HG03469 (cell line): ENCODE data around the gene FKRP.

Source experiments
- ATAC-seq: cut with Tn5 transposase; IDR thresholded peaks from one replicate; pipeline ENCODE4 v1.9.1; 2021; ENCODE audit warnings: mild to moderate bottlenecking, moderate library complexity, moderate number of reproducible peaks; ENCODE audit not compliant: unreplicated experiment

FKRP gene

DNA sequence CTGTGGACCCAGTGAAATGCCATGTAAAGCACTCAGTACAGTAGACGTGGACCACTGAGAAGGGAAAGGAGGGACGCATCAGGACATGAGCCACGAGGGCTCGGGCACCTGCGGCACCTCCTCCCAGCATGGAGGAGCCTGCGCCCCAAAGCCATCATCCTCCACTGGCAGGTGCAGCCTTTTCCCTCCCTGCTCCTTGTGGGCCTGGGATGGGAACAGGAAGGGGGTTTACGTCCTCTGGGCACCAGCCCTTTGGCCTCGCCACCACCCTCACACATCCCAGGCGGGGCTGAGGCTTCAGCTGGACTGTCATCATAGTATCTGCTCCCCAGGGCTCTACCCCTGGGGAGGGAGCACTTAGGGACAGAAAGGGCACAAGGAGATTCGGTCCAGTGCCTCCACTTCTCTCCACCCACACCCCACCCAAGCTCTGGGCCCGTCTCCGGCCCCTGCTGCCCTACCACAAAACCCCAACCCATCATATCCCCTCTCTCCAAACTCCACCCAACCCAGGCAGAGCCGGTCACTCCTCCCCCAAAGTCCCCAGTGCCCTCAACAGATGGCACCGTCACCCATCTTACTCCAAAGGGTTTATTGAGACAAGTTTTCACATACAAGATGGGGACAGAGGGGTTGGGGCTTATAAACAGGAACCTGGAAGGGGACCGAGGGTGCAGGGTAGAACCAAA, 26.8 kb upstream of the FKRP start:
- ATAC-seq = no peak

DNA sequence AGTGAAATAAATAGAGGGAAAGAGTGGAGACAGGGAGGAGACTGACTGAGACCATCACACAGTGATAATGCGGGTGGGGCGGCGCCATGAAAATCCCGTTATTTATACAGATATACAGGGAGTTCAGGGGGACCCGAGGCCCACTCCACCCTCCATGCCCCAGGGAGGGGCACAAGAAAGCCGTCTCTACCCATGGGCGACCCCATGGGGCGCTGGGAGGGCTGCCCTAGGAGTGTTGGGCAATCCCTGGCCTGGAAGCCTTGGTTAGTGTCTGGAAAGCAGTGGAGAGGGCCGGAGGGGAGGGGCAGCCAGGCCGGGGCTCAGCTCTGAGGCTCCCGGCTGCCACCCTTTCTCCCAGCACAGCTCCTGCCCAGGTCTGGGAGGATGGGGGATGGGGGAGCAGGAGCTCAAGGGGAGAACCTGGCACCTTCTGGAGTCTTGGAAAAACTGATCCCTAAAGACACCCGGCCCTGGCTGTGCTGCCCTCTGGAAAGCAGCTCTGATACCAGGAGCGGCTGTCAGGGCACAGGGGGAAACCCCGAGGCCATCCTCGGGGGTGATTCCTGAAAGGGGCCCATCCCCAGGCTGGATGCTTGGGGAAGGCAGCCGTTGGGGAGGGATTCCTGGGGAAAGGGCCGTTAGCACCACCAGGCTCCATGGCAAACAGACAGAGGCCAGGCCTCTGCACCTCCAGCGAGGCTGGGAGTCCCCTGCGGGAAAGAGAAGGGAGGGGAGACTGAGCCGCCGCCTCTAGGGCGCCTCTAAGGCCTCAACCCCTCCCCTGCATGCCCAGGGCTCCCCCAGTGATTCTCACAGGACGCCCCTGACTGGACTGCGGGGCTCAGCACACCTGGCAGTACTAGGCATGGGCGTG, 26.0 kb upstream of the FKRP start:
- no peak for ATAC-seq

DNA sequence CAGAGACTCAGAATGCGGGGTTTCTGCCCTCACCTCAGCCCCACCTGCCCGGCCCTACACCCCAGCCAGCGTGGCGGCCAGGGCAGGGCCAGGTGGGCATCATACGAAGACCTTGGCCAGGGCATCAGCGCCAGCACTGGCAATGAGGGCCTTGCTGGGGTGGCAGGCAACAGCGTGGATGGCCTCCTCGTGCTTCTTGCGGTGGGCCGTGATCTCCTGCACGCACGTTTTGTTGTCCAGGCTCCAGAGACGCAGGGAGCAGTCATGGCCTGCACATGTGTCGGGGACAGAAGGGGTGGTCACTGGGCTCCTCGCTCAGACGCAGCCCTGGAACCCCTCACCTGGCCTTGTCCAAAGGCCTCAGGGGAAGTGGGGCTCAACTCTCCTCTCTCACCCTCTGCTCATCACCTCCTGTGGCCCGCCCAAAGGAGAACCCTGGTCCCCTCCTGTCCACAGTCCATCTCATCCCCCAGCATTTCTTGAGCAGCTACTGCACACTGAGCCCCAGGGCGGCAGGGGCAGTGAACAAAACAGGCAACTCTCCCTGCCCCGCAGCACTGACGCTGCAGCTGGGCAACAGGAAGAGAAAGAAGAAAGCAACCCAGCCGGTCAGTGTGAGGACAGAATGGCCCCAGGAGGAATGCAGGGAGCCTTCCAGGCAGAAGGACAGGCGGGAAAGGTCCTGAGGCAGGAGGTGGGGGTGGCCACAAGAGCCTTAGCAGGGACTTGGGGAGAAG, 25.2 kb upstream of the FKRP start:
- ATAC-seq = no peak

DNA sequence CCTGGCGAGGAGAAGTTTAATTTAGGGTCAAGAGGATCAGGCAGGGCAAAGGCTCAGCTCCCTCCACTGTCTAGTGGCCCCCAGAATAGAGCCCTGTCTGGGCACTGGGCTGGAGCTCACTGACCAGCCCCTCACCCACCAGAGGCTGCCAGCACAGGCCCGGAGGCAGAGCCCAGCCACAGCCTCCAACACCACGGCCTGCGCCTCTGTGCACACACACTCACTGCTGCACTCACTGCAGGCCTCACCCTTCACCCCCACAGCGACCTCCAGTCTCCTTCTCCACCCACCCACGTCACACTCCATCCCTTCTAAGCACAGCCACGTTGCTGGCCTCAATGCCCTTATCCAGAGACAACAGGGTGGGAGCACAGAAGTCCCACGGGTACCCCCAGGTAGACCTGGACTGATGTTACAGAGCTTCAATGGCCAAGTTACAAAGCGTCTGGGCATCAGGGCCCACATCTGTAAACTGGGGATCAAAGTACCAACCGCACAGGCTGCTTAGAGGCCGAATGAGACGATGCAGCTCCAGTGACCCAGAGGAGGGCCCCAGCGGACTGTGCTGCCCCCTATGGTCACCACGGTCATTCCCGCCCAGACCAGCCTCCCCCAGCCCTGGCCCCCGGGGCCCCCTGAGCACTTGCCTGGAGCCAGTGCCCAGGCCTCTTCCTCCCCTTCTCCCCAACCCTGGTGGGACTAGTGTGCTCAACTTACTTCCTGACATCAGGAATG, 24.4 kb upstream of the FKRP start:
- no peak for ATAC-seq

DNA sequence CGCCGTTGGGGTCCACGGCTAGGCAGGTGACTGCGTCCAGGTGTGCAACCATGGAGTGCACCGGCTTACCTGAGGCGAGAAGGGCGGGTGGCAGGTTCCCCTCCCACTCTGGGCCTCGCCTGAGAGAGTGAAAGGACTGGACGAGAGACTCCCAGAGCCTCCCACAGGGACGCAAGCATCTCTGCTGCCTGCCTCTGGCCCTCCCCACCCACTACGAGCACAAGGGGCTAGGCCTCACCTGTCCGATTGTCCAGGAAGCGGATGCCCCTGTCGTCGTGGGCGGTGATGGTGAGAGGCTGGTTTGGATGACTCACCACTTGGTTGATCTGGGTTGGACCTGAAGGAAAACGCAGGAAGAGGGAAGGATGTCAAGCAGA, 23.9 kb upstream of the FKRP start:
- ATAC-seq = no peak

DNA sequence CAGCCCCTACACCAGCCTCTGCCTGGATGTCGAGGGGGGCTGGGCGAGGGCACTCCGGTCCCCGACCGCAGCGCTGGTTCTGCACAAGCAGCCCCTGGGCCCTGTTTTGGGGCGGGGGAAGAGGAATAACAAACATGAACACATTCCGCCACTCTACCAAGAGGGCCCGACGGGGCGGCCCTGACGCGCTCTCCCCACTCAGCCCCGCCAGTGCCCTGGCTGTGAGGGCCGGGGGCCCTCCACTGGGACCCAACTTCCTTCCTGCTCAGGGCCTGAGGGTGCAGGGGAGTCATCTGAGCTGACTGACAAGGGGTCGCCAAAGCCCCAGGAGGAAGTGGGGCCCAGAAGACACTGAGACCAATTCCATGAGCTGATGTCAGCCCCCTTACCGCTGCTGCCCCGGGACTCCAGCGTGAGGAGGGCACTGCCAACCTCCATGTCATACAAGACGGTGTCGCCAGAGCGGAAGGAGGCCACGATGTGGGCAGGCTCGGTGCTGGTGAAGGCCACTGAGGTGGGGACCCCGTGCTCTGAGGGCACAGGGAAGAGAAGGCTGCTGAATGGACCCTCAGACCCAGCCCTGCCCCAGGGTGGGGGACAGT, 23.3 kb upstream of the FKRP start:
- ATAC-seq = no peak

DNA sequence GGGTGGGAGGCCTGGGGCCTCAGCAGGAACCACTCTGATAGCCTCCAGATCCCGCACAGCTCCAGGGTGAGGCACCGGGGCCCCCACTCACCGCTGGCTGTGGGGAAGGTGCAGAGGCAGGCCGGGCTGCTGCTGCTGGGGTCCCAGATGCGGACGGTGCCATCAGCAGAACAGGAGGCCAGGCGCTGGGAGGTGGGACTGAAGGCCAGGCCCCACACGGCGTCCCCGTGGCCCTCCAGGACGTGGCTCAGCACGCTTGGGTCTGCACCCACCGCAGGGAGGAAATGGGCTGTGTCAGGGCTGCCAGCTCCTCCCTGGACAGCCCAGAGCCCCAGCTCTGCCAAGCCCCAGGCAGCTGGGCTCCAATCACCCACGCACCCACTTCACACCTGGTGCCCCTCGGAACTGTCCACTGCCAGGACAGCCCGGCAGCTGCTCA, 22.8 kb upstream of the FKRP start:
- no peak for ATAC-seq

DNA sequence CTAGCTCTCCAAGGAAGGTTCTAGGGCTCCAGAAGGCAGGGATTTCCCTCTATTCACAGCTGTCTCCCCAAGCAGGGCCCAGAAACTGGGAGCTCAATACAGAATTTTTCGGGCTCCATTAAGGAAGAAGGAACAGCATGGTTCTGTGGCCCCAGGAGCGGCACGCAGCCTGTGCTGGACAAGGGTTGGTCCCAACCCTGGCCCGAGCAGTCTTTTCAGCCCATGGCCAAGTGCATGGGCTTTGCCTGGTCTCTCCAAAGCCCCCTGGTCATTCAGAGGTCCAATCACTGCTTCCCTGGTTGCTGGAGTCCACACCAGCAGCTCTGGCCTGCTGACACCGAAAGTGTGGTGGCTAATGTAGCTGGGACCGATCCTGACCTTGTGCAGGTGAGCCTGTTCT, 22.4 kb upstream of the FKRP start:
- no peak for ATAC-seq

DNA sequence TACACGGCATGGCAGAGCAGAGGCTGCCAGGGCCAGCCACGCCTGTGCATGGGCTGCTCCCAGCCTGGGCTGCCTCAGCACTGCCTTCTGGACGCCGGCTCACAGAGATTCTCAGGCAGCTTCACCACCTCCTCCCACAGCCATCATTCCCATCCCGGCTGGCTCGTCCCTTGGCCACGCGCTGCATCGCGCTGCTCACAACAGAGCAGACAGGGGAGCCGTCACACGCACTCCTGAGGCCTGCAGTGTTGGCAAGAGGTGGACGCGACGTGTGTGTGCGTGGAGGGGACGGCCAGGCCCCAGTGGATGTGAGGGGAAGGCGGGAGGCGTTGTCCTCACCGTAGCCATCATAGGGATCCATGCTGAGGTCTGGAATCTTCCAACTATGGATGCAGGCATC, 21.4 kb upstream of the FKRP start:
- no peak for ATAC-seq

DNA sequence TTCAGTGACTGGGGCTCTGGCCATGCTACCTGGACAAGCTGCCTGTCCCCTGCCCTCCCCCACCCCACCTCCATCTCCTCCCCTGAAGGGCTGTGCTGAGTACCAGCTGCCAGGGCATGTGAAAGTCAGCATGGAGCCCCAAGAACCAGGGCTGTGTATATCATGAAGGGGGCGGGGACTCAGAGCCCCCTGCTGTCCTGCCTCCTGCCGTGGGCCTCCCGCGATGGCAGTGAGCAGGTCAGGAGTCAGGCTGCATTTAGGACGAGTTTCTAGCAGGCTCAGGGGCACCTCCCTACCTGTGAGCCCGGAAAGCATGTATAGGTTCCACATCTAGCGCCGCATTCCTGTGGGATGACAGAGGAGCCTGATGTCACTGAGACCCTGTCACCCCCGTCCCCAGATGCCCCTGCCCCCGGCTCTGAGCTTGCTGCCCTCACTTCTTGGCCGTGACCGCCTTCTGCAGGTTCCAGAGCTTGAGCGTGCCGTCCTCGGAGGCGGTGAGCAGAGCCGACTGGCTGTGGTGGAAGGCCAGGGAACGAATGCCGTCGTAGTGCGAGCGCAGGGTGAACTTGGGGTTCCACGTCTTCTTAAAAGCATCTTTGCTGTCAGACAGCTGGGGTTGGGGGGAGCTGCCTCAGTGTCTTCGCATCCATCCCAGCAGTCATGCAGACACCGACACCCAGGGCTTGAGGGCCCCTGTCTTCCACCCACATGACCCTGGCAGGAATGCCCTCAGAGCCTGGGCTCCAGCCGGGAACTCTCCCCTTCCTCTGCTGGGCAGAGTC, 20.6 kb upstream of the FKRP start:
- ATAC-seq = no peak

DNA sequence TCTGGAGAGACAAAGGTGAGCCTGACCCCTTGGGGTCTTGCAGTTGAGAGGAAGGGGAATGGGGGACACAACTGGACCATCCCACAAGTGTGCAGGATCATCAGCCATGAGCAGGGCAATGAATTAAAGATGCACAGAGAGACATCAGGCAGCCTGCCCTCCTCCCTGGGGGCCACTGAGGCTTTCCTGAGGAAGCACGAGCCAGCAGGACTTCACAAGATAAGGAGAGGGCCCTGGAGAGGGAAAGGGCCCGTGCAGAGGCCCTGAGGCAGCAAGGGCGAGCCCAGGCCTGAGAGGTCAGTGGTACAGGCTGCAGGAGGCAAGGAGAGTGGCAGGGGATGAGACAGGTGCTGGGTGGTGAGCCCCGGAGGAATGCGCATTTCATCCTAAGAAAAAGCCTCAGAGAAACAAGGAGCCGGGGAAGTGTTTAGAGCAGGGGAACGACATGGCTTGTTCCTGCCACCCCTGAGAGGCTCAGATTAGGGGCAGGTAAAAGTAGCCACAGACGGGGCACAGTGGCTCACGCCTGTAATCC, 19.9 kb upstream of the FKRP start:
- no peak for ATAC-seq

DNA sequence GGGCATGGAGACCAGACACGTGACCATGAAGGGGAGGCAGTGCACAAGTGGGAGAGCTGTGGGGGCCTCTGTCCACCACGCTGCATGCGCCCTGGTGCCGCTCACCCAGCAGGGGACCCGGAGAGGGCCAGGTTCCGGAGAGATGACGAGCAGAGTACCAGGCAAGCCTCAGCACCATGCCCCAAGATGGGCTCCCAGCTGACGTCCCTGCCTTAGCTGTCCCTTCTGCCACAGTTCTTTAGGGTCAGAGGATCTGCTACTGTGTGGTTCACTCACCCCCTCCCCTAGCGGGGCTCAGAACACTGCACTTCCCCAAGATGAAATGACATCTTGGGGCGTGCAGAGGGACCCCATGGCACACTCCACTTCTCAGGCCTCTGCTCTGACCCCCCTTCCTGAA, 19.3 kb upstream of the FKRP start:
- no peak for ATAC-seq

DNA sequence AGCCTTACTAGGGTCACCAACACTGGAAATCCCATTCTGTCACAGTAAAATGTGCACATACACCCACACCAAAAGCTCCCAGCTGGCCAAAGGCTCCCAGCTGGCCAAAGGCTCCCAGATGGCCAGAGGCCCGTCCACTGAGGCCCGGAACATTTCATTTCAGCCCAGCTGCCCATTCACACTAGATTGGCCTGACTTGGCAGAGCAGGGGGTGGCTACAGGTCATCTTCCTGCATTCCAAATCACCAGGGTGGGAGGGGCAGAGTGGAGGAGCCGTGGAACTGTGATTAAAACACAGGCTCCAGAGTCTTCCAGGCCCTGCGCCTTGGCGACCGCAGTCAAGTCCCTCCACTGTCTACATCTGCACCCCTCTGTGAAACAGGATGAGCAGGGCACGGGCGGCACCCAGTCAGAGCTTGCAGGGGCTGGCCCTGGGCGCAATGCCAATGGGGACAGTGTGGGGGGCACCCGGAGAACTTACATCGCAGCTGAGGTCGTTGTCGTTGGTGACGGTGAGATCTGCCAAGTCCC, 18.8 kb upstream of the FKRP start:
- ATAC-seq = no peak

DNA sequence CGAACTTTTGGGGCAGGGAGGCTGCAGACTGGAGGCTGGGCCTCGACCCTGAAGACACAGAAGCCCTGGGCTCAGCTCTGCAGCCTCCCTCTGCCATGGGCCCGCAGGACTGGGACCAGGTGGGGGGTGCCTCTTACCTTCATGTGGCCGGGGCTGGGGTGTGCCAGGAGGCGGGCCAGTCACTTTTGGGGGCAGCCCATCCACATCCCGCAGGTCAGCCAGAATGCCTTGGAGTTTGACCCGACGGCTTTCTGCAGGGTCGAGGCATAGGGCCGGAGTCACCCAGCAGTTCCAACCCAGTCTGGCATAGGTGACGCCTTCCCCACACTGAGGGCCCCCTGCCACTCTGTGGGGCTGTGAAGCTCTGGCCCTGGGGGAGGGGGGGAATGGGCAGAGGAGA, 18.1 kb upstream of the FKRP start:
- ATAC-seq = no peak

DNA sequence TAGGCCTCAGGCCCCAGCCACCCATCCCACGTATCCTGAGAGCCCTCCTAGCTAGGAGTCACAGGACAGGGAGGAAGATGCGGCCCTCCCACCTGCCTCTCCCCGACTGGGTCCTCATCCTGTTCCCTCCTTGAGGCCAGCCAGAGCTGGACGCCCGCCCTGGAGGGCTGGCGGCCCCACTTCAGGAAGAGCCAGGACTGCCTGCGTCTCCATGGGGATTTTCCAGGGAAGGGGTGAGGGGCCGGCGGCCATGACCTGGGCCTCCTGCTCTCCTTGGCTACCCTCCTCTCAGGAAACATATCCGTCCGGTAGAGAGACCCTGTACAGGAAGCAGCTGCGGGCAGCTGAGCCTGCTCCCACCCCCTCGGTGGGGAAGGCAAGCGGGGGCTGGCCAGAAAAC, 17.6 kb upstream of the FKRP start:
- no peak for ATAC-seq

DNA sequence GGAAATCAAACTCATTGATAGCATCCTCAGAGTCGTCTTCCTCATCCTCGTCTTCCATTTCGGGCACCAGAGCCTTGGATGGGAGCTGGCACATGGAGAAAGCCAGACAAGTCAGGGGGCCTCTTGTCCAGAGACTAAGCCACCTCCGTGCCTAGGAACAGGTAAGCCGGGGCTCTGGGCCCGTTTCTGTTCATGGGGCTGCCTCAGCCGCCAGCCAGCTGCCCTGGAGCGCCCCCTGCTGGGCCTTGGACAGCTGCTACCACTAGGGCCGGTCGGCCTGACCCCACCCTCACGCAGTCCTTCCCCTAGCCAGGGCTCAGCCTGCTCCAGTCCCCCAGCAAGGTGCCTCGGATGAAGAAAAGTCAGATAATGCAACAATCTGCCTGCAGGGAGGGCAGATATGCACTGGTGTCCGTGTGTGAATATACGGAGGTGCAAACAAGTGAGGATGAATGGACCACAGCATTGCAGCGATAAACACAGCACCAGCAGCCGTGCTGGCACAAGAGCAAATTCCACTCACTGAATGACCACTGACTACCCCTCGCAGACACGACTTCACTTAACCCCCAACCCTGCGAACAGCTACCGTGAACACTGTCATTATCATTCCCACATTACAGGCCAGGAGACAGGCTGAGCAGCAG, 17.0 kb upstream of the FKRP start:
- ATAC-seq = no peak

DNA sequence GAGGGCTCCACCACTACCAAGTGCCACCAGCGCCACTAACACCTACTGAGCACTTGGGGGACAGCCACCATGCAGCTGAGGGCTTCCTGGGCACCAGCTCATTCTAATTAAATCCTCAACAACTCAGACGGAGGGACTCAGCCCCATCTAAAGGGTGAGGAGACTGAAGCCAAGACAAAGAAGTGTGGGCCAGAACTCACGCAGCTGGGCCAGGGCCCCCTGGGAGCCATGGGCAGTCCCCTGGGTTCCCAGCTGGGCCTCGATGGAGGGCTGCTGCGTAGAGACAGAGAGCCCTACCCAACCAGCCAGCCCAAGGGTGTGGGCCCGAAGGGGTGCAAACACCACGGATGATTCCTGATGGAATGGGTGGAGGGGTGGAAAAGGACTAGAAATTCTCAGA, 16.2 kb upstream of the FKRP start:
- no peak for ATAC-seq

DNA sequence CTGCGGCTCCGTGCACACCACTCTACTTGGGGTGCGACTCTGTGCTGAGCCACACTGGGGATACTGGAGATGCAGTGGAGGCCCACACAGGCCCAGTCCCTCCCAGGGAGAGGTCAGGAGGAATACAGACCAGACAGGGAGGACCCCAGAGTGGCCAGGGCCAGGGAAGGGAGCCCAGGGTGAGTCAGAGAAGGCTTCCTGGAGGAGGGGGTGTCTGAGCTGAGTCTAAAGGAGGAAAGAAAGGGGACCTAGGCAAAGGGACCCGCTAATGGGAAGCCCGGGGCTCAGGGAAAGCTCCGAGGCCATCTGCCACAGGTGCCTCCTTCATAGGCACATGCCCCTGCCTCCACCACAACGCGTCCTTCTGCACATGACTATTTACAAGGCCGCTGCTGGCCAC, 15.7 kb upstream of the FKRP start:
- ATAC-seq = no peak

DNA sequence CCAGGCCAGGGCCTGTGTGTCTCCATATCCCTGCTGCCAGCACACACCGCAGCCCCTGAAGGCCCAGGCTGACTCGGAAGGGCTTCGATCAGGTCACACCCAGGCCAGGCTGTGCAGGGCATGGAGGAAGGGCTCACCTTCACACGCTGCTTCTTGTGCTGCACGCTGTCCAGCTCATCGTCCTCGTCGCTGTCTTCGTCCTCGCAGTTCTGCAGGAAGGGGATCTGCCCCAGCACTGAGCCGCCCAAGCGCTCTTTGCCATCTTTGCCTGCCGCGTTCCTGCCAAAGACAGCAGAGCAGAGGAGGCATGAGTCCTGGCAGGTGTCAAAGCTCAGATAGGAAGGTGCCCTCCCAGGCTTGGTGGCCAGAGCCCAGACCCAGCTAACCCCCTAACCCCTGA, 15.3 kb upstream of the FKRP start:
- ATAC-seq = no peak
